GM23338 (cell line): ENCODE results near the gene GDF11. TPM values are rescaled to one million over a fixed set of nuclear protein-coding genes. Genes with fewer than 3 reads are reported as not detected.
A peak's percentile ranks its signal among the peaks of the same experiment; 100 is the strongest.

Experiments
- ATAC-seq: fragments of 200-7000 bp; cut with Tn5 transposase; 3 replicates; pipeline ENCODE4 v1.9.1; 2020
- DNase-seq: peaks from one replicate; pipeline ENCODE4 v3.0.0-alpha.2; 2015; ENCODE audit warnings: low spot score
- H2AFZ ChIP-seq: fragments of 200-600 bp; sonication (generic); 2 replicates; pipeline ENCODE4 v1.8.0; 2016; ENCODE audit warnings: antibody characterized with exemption, mild to moderate bottlenecking, moderate library complexity
- H3F3A ChIP-seq: fragments of 200-600 bp; sonication (generic); replicated peaks from 2 replicates; pipeline ENCODE4 v1.8.0; 2017; ENCODE audit warnings: antibody characterized with exemption, mixed run types, low read depth
- H3K27ac ChIP-seq: fragments of 200-600 bp; sonication (generic); 2 replicates; pipeline ENCODE4 v1.6.1; 2016; ENCODE audit warnings: low read depth
- H3K27me3 ChIP-seq: fragments of 200-600 bp; sonication (generic); 2 replicates; pipeline ENCODE4 v1.8.0; 2016; ENCODE audit warnings: mild to moderate bottlenecking, mixed run types, moderate library complexity; ENCODE audit not compliant: insufficient read depth
- H3K36me3 ChIP-seq: fragments of 200-600 bp; sonication (generic); 2 replicates; pipeline ENCODE4 v1.8.0; 2016; ENCODE audit warnings: mild to moderate bottlenecking; ENCODE audit not compliant: insufficient read depth
- H3K4me1 ChIP-seq: fragments of 200-600 bp; sonication (generic); 2 replicates; pipeline ENCODE4 v1.8.0; 2016; ENCODE audit warnings: mild to moderate bottlenecking, moderate library complexity; ENCODE audit not compliant: insufficient read depth
- H3K4me2 ChIP-seq: fragments of 200-600 bp; sonication (generic); 2 replicates; pipeline ENCODE4 v1.7.1; 2017; ENCODE audit warnings: mixed run types
- H3K4me3 ChIP-seq: fragments of 200-600 bp; sonication (generic); 2 replicates; pipeline ENCODE4 v1.6.1; 2016; ENCODE audit warnings: mixed run types
- H3K79me2 ChIP-seq: fragments of 200-600 bp; sonication (generic); replicated peaks from 2 replicates; pipeline ENCODE4 v1.8.0; 2017; ENCODE audit warnings: mild to moderate bottlenecking; ENCODE audit not compliant: insufficient read depth
- H3K9me2 ChIP-seq: fragments of 200-600 bp; sonication (generic); 2 replicates; pipeline ENCODE4 v1.8.0; 2017; ENCODE audit not compliant: insufficient read depth
- H4K20me1 ChIP-seq: fragments of 200-600 bp; sonication (generic); replicated peaks from 2 replicates; pipeline ENCODE4 v1.8.0; 2017; ENCODE audit warnings: mild to moderate bottlenecking; ENCODE audit not compliant: insufficient read depth
- H3K27ac Mint-ChIP-seq: 2 replicates; pipeline ENCODE4 v1.8.0; 2020; ENCODE audit warnings: inconsistent platforms, mild to moderate bottlenecking, moderate library complexity, mixed read lengths
- H3K27me3 Mint-ChIP-seq: 3 replicates; pipeline ENCODE4 v1.8.0; 2022; ENCODE audit warnings: low read depth, mild to moderate bottlenecking, moderate library complexity, mixed read lengths, inconsistent platforms; ENCODE audit not compliant: insufficient read depth, poor library complexity
- H3K36me3 Mint-ChIP-seq: 3 replicates; pipeline ENCODE4 v1.8.0; 2021; ENCODE audit warnings: low read depth, mild to moderate bottlenecking, inconsistent platforms, moderate library complexity, mixed read lengths
- H3K4me1 Mint-ChIP-seq: 3 replicates; pipeline ENCODE4 v1.8.0; 2020; ENCODE audit warnings: mild to moderate bottlenecking, inconsistent platforms, mixed read lengths
- H3K4me3 Mint-ChIP-seq: 3 replicates; pipeline ENCODE4 v1.8.0; 2021; ENCODE audit warnings: moderate library complexity, mild to moderate bottlenecking, inconsistent platforms, mixed read lengths
- H3K9me3 Mint-ChIP-seq: 3 replicates; pipeline ENCODE4 v1.8.0; 2020; ENCODE audit warnings: moderate library complexity, mild to moderate bottlenecking, inconsistent platforms, mixed read lengths
- CREB1 ChIP-seq: fragments of 250-450 bp; sonication (Bioruptor Pico); IDR thresholded peaks from 2 replicates; pipeline ENCODE4 v1.5.0; 2020; ENCODE audit warnings: low read depth, mild to moderate bottlenecking, moderate library complexity
- EZH2 ChIP-seq: fragments of 200-600 bp; sonication (generic); IDR thresholded peaks from one replicate; pipeline ENCODE4 v1.8.0; 2017; ENCODE audit warnings: antibody characterized with exemption, mild to moderate bottlenecking, low read depth; ENCODE audit not compliant: unreplicated experiment
- EZH2phosphoT487 ChIP-seq: fragments of 200-600 bp; sonication (generic); IDR thresholded peaks from one replicate; pipeline ENCODE4 v1.8.1; 2018; ENCODE audit warnings: antibody characterized with exemption; ENCODE audit not compliant: unreplicated experiment
- ZNF114 ChIP-seq: fragments of 250-450 bp; sonication (Bioruptor Pico); IDR thresholded peaks from 2 replicates; pipeline ENCODE4 v1.5.0; 2020; ENCODE audit warnings: mild to moderate bottlenecking, moderate library complexity
- ZNF462 ChIP-seq: fragments of 250-450 bp; sonication (Bioruptor Pico); IDR thresholded peaks from 2 replicates; pipeline ENCODE4 v1.5.0; 2020; ENCODE audit warnings: mild to moderate bottlenecking, moderate library complexity
- polyA plus RNA-seq: library from polyadenylated mRNA; unstranded; fragments of >200 nt; fragmentation: Nextera tagmentation; extraction: Ambion mirVana; gene quantifications from 2 replicates; pipeline ENCODE4 v1.2.1, GENCODE V29; 2016
- total RNA-seq: library from RNA; depleted of rRNA; stranded (reverse); fragments of >200 nt; shearing (Covaris generic); gene quantifications from 2 replicates; pipeline ENCODE4 v1.2.3, GENCODE V29; 2014

The GDF11 gene
- total and polyA plus RNA-seq, 2 experiments from 2014 or later: 3.7 to 12.5 TPM

DNA sequence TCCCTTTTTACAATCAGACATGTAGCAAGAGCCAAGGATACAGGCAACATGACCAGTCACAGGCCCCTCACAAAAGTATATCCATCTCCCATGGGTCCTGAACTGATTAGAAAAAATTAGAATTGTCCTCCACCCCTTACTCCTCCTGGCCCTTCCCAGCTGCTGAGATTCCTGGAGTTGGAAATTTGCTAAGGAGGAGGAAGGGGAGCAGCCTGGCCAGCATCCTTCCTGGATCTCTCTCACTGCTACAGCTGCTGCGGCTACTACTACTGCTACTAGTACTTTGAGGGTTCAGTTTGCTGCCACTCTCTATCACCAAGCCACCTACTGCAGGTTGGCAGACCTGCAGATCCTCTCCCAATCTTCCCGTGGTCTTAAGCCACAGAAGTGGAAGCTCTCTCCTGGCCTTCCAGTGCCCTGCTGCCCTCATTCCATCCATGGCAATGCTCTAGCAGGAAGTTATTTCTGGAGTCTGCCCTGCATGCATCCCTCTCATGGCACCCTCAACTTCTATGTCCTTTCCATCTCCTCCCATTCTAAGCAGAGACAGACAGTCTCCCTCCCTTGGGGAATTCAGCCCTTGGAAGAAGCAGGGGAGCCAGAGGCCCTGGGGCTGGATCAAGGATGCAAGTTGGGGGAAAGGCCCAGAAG lies 36.2 kb upstream of the GDF11 start:
- Histone ChIP-seq H4K20me1 (peaks cover 3% of the 10 kb centered on the region; the same call in 1 of the 2 replicates), H3K9me2 (no peaks in the 10 kb centered on the region), H3K27me3 (peaks cover 9% of the 10 kb centered on the region; the same call in 1 of the 2 replicates), H3K4me1 (peaks cover 26% of the 10 kb centered on the region), H3K79me2 (peaks cover 28% of the 10 kb centered on the region), H3F3A (peaks cover 7% of the 10 kb centered on the region; the same call in 1 of the 2 replicates), H3K4me3 (peak overlapping the region; percentile 97), H3K4me2 (peak overlapping the region; percentile 98), H3K36me3 (no peaks in the 10 kb centered on the region), H3K27ac (no peak overlapping the region), H2AFZ (peak overlapping the region; percentile 95)
- H3K27ac Mint-ChIP-seq: no peak overlapping the region
- no peaks in the 10 kb centered on the region for H3K9me3 Mint-ChIP-seq
- ATAC-seq (no peak; the same call in 2 of the 3 replicates), DNase-seq (no peak)
- no peak for TF ChIP-seq CREB1 (CRISPR knock-in tag)
- TF ChIP-seq EZH2phosphoT487: no peak
- TF ChIP-seq ZNF114: no peak
- TF ChIP-seq EZH2: no peak
- TF ChIP-seq ZNF462 (CRISPR knock-in tag): no peak
- H3K4me1 Mint-ChIP-seq: peaks cover 38% of the 10 kb centered on the region
- peaks cover 20% of the 10 kb centered on the region for H3K27me3 Mint-ChIP-seq
- peak overlapping the region; percentile 88 for H3K4me3 Mint-ChIP-seq
- peaks cover 4% of the 10 kb centered on the region; the same call in 1 of the 3 replicates for H3K36me3 Mint-ChIP-seq
